ENCODE data around the gene NIT2. TPM values are rescaled to one million over a fixed set of nuclear protein-coding genes. Genes with fewer than 3 reads are reported as not detected.

NIT2 gene
- total RNA-seq, 1 donor from 2014 or later: 9.4 TPM

GRCh38 chr3:100396967-100397366 lies 62.4 kb downstream of the NIT2 start:
- DNase-seq (ENCODE audit: low read depth in 2 of 2): no peak

- DNase-seq (ENCODE audit: low read depth in 2 of 2): no peak
These were observed 64.9 kb downstream of the NIT2 start for GRCh38 chr3:100399341-100400071.

- DNase-seq (ENCODE audit: low read depth in 2 of 2): peak in 1 of 2 donors; percentile 57
These were observed 65.8 kb downstream of the NIT2 start for GRCh38 chr3:100400419-100400779.

GRCh38 chr3:100400780-100401673 lies 66.5 kb downstream of the NIT2 start, which contains the start of the genes LNP1 and TOMM70:
LNP1 (plus strand) TSS chr3:100401539; CDS start chr3:100429730, 28,191 bp downstream.
TOMM70 (minus strand) TSS chr3:100401089; CDS start chr3:100400949, 140 bp downstream.
- peak; percentile 90 to 98 for DNase-seq (ENCODE audit: low read depth in 2 of 2)

- DNase-seq (ENCODE audit: low read depth in 2 of 2): peak in 1 of 2 donors; percentile 69
These were observed 67.1 kb downstream of the NIT2 start for GRCh38 chr3:100401674-100402041.

- peak in 1 of 2 donors; percentile 9 for DNase-seq (ENCODE audit: low read depth in 2 of 2)
These were observed 67.7 kb downstream of the NIT2 start for GRCh38 chr3:100402256-100402655.

- DNase-seq (ENCODE audit: low read depth in 2 of 2): no peak
These were observed 68.3 kb downstream of the NIT2 start for GRCh38 chr3:100402891-100403290.

GRCh38 chr3:100403362-100404249 lies 69.0 kb downstream of the NIT2 start:
- no peak for DNase-seq (ENCODE audit: low read depth in 2 of 2)

GRCh38 chr3:100404250-100404548 lies 69.6 kb downstream of the NIT2 start:
- DNase-seq (ENCODE audit: low read depth in 2 of 2): no peak

GRCh38 chr3:100407164-100407563 lies 72.6 kb downstream of the NIT2 start:
- no peak for DNase-seq (ENCODE audit: low read depth in 2 of 2)

- no peak for DNase-seq (ENCODE audit: low read depth in 2 of 2)
These were observed 73.5 kb downstream of the NIT2 start for GRCh38 chr3:100407977-100408532.

Other genes starting within 250 kb of the NIT2 start
- 19.0 and 20.7 TPM in 2 replicates for gene FILIP1L, start 220.3 kb upstream of the NIT2 start, total RNA-seq
- 30.2 and 31.7 TPM in 2 replicates for gene TBC1D23, start 73.8 kb upstream of the NIT2 start, total RNA-seq
- 25.5 and 28.2 TPM in 2 replicates for gene TOMM70, start 66.3 kb downstream of the NIT2 start, total RNA-seq
- 0.63 and 0.77 TPM in 2 replicates for gene LNP1, start 66.8 kb downstream of the NIT2 start, total RNA-seq
- gene TMEM45A, start 157.9 kb downstream of the NIT2 start, total RNA-seq: 10.7 and 21.6 TPM in 2 replicates